Loucy (cell line): ENCODE measurements around the gene HEBP1.

Experiments
- CTCF ChIP-seq: fragments of 200-600 bp; sonication (generic); conservative IDR thresholded peaks from 2 replicates; pipeline ENCODE4 v1.5.1; 2014; ENCODE audit warnings: mild to moderate bottlenecking, antibody characterized with exemption, low read length
- EZH2phosphoT487 ChIP-seq: fragments of 200-600 bp; IDR thresholded peaks from 2 replicates; pipeline ENCODE4 v1.6.1; 2018; ENCODE audit warnings: antibody characterized with exemption, mild to moderate bottlenecking, moderate library complexity, borderline replicate concordance

GRCh38 chr12:13038491-13039161 is 38.6 kb upstream of the HEBP1 start:
- TF ChIP-seq CTCF = no peak
- TF ChIP-seq EZH2phosphoT487 = no peak
